HepG2 (cell line): ENCODE results near the gene MTCP1. TPM values are rescaled to one million over a fixed set of nuclear protein-coding genes. Genes with fewer than 3 reads are reported as not detected.

ENCODE experiments used
- ATAC-seq: fragments of 200-7000 bp; cut with Tn5 transposase; 3 replicates; pipeline ENCODE4 v1.9.1; 2020; ENCODE audit warnings: mild to moderate bottlenecking, moderate library complexity
- BruUV-seq: library from RNA; stranded (reverse); fragments of 400-500 nt; replicated peaks from 2 replicates; lab custom pipeline; 2021; lab: Mats Ljungman, UMichigan
- CTCF ChIA-PET: fragments of 300-600 bp; formaldehyde crosslinking; extraction: SDS; loops from one replicate; lab custom pipeline; 2021; ENCODE audit warnings: low total read pairs, inconsistent platforms, low intra/inter-chr PET ratio; lab: Yijun Ruan, JAX
- POLR2A ChIA-PET: fragments of 350-600 bp; sonication (Branson Sonifier 250); formaldehyde crosslinking; loops from one replicate; lab custom pipeline; 2020; ENCODE audit warnings: antibody characterized with exemption, inconsistent platforms; lab: Yijun Ruan, JAX
- DNase-seq: peaks from one replicate; pipeline ENCODE4 v3.0.0-alpha.2; 2015; ENCODE audit warnings: low spot score
- FAIRE-seq: peaks from 3 replicates; lab custom pipeline; 2011; peaks lifted over from hg19 to GRCh38; lab: Jason Lieb, UNC
- H2AFZ ChIP-seq: one replicate; pipeline ENCODE4 v1.6.1; 2011; ENCODE audit warnings: low read length, inconsistent platforms
- H3K27ac ChIP-seq: fragments of 300-600 bp; 3 replicates; pipeline ENCODE4 v1.8.0; 2011; ENCODE audit warnings: mixed run types, mild to moderate bottlenecking, mixed read lengths, low read length, inconsistent platforms; ENCODE audit not compliant: insufficient read depth; ENCODE audit errors: extremely low read length
- H3K27me3 ChIP-seq, 2 experiments: fragments of 200-600 bp in 1 of 2; 2 replicates in 1 of 2; 3 replicates in 1 of 2; pipeline versions ENCODE4 v1.6.0 to v1.8.0; 2011; ENCODE audit warnings: low read length in 2 of 2, mild to moderate bottlenecking in 2 of 2, moderate library complexity in 2 of 2, inconsistent platforms in 1 of 2; ENCODE audit not compliant: insufficient read depth in 2 of 2, control insufficient read depth in 1 of 2
- H3K36me3 ChIP-seq, 2 experiments: fragments of 200-600 bp in 1 of 2; replicated peaks in 1 of 2; 2 replicates in 1 of 2; 3 replicates in 1 of 2; pipeline versions ENCODE4 v1.5.1 to v1.8.0; 2011; ENCODE audit warnings: low read length in 2 of 2, inconsistent platforms in 1 of 2; ENCODE audit not compliant: insufficient read depth in 2 of 2, control insufficient read depth in 1 of 2
- H3K4me1 ChIP-seq: 2 replicates; pipeline ENCODE4 v1.5.1; 2012; ENCODE audit warnings: low read length, inconsistent platforms; ENCODE audit not compliant: insufficient read depth
- H3K4me2 ChIP-seq: 2 replicates; pipeline ENCODE4 v1.6.0; 2011; ENCODE audit warnings: low read depth, low read length, inconsistent platforms
- H3K4me3 ChIP-seq, 3 experiments: fragments of 200-600 bp in 1 of 3; sonication (generic), shearing (Covaris generic) in 1 of 3; replicated peaks in 1 of 3; 2 replicates each; pipeline ENCODE4 v1.5.1; 2011 to 2016; ENCODE audit warnings: low read length in 3 of 3, inconsistent platforms in 2 of 3, low read depth in 2 of 3, mild to moderate bottlenecking in 2 of 3, control low read depth in 1 of 3, mixed read lengths in 1 of 3; ENCODE audit not compliant: insufficient read depth in 1 of 3
- H3K79me2 ChIP-seq: one replicate; pipeline ENCODE4 v1.6.1; 2011; ENCODE audit warnings: low read length, inconsistent platforms; ENCODE audit not compliant: insufficient read depth
- H3K9ac ChIP-seq: 2 replicates; pipeline ENCODE4 v1.6.0; 2011; ENCODE audit warnings: mild to moderate bottlenecking, low read depth, low read length, inconsistent platforms; ENCODE audit not compliant: insufficient read depth
- H3K9me3 ChIP-seq: 2 replicates; pipeline ENCODE4 v1.5.1; 2012; ENCODE audit warnings: mild to moderate bottlenecking, low read length
- H4K20me1 ChIP-seq: 2 replicates; pipeline ENCODE4 v1.6.0; 2011; ENCODE audit warnings: inconsistent platforms, mild to moderate bottlenecking, low read length, moderate library complexity; ENCODE audit not compliant: insufficient read depth
- ATRX ChIP-seq: sonication (generic); formaldehyde crosslinking; IDR thresholded peaks from 2 replicates; pipeline ENCODE4 v1.4.0; 2020; ENCODE audit warnings: missing genetic modification reagents, borderline replicate concordance
- FOXM1 ChIP-seq: sonication (generic); formaldehyde crosslinking; IDR thresholded peaks from 2 replicates; pipeline ENCODE4 v1.5.0; 2020; ENCODE audit warnings: missing genetic modification reagents
- HOXA3 ChIP-seq: sonication (generic); formaldehyde crosslinking; IDR thresholded peaks from 2 replicates; pipeline ENCODE4 v1.5.0; 2020; ENCODE audit warnings: missing genetic modification reagents
- KLF15 ChIP-seq: sonication (generic); formaldehyde crosslinking; IDR thresholded peaks from 2 replicates; pipeline ENCODE4 v1.8.1; 2023; ENCODE audit warnings: borderline replicate concordance, mild to moderate bottlenecking, inconsistent platforms, missing genetic modification reagents, mixed read lengths
- YEATS4 ChIP-seq: sonication (generic); formaldehyde crosslinking; IDR thresholded peaks from 2 replicates; pipeline ENCODE4 v1.4.0; 2020; ENCODE audit warnings: missing genetic modification reagents, borderline replicate concordance
- ZNF282 ChIP-seq: fragments of 450-650 bp; IDR thresholded peaks from 2 replicates; pipeline ENCODE4 v1.6.1; 2018; ENCODE audit not compliant: partially characterized antibody
- WGBS: methylation state at CpG from one replicate; pipeline ENCODE4 v1.1.6; 2017; ENCODE audit warnings: low lambda C conversion rate; 5-methylcytosine and 5-hydroxymethylcytosine counted together
- in situ Hi-C: cut with HindIII; loops from 2 replicates; pipeline ENCODE4 v1.10.0; 2017; ENCODE audit warnings: low pct_unique_long_range_greater_than_20kb; ENCODE audit not compliant: extremely low pct_ligation_motif_present
- intact Hi-C: fragments of 100-400 bp; cut with micrococcal nuclease; formaldehyde crosslinking; loops from one replicate; pipeline ENCODE4 v1.10.0; 2022; ENCODE audit not compliant: unreplicated experiment
- polyA plus RNA-seq, 8 experiments: library from polyadenylated mRNA; depleted of rRNA in 3 of 8; stranded (reverse) in 7 of 8; unstranded in 1 of 8; fragments of >200 nt; fragmentation: Illumina TruSeq in 4 of 8; extraction: Trizol in 4 of 8; gene quantifications; 2 replicates each; pipeline versions ENCODE4 v1.2.1 to v1.2.3, GENCODE V29; 2011 to 2016; ENCODE audit warnings: low read depth in 4 of 8, missing spikeins in 1 of 8, mixed read lengths in 1 of 8; ENCODE audit not compliant: insufficient read depth in 1 of 8
- total RNA-seq, 5 experiments: library from RNA; depleted of rRNA; stranded (reverse); fragments of >200 nt; fragmentation: Illumina TruSeq; extraction: Trizol; gene quantifications; 2 replicates each; pipeline ENCODE4 v1.2.3, GENCODE V29; 2016; ENCODE audit warnings: low read depth in 1 of 5
- TF ChIP-seq, protein P1 (sequence below): sonication (generic); formaldehyde crosslinking; IDR thresholded peaks from 2 replicates; pipeline ENCODE4 v1.8.0; 2022; ENCODE audit warnings: mild to moderate bottlenecking, missing genetic modification reagents, borderline replicate concordance
- TF ChIP-seq, protein P2 (sequence below): sonication (generic); formaldehyde crosslinking; IDR thresholded peaks from 2 replicates; pipeline ENCODE4 v1.4.0; 2020; ENCODE audit warnings: mild to moderate bottlenecking, missing genetic modification reagents, borderline replicate concordance
- TF ChIP-seq, protein P3 (sequence below): IDR thresholded peaks from 2 replicates; pipeline ENCODE4 v1.6.1; 2016; ENCODE audit warnings: missing compliant biosample characterization, missing genetic modification reagents, borderline replicate concordance

Gene MTCP1
- total and polyA plus RNA-seq, 2 of the 13 experiments (the other 11 are each of a cell fraction or from before 2014, with no cell fraction given): 5.1 to 18.9 TPM

DNA sequence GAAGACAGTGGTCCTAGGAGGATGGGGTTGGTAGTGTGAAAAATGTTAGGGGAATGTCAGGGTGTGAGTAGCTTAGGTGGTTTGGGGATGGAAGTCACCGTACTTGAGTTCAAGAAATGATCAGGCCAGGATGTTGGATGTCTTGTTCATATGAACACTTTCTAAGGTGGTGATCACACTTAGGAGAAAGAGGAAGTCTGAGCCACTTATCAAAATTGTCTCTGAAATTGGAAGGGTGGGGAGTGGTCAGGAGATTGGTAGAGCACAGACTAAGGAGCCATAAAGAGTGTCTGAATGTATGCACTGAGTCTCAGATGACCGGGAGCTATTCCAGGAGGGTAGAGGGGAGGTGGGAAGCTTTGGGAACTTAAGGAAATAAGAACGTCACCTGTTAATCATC lies 17.3 kb downstream of the MTCP1 start:
- Histone ChIP-seq H3K9ac (no peak overlapping the region), H2AFZ (no peak overlapping the region), H3K4me1 (peaks cover 12% of the 10 kb centered on the region), H3K9me3 (no peaks in the 10 kb centered on the region), H3K27ac (no peak overlapping the region), H4K20me1 (no peaks in the 10 kb centered on the region), H3K79me2 (no peaks in the 10 kb centered on the region), H3K27me3 (no peaks in the 10 kb centered on the region), H3K4me3 (no peak overlapping the region), H3K4me2 (no peak overlapping the region), H3K36me3 (peaks cover 2 to 3% of the 10 kb centered on the region in 2 experiments; a peak in 3 of 5 replicates)
- ChIA-PET CTCF (no interaction called here), POLR2A (no interaction called here)
- FAIRE-seq (no peak), DNase-seq (no peak), ATAC-seq (no peak)
- in situ Hi-C loops (loop anchor here (10.0 kb wide), 1 partner anchor 69 kb away; no protein-coding TSS in a partner anchor), intact Hi-C loops (no loop called here)
- 100% methylated on average over 3 of the region's 3 CpGs for WGBS
- TF ChIP-seq ATRX (CRISPR knock-in tag) (no peak), YEATS4 (no peak), KLF15 (CRISPR knock-in tag) (no peak), HOXA3 (CRISPR knock-in tag) (no peak), ZNF282 (no peak), FOXM1 (CRISPR knock-in tag) (no peak)
- TF ChIP-seq, protein P1, sequence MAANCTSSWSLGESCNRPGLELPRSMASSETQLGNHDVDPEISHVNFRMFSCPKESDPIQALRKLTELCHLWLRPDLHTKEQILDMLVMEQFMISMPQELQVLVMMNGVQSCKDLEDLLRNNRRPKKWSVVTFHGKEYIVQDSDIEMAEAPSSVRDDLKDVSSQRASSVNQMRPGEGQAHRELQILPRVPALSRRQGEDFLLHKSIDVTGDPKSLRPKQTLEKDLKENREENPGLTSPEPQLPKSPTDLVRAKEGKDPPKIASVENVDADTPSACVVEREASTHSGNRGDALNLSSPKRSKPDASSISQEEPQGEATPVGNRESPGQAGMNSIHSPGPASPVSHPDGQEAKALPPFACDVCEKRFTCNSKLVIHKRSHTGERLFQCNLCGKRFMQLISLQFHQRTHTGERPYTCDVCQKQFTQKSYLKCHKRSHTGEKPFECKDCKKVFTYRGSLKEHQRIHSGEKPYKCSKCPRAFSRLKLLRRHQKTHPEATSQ: no peak
- TF ChIP-seq, protein P2, sequence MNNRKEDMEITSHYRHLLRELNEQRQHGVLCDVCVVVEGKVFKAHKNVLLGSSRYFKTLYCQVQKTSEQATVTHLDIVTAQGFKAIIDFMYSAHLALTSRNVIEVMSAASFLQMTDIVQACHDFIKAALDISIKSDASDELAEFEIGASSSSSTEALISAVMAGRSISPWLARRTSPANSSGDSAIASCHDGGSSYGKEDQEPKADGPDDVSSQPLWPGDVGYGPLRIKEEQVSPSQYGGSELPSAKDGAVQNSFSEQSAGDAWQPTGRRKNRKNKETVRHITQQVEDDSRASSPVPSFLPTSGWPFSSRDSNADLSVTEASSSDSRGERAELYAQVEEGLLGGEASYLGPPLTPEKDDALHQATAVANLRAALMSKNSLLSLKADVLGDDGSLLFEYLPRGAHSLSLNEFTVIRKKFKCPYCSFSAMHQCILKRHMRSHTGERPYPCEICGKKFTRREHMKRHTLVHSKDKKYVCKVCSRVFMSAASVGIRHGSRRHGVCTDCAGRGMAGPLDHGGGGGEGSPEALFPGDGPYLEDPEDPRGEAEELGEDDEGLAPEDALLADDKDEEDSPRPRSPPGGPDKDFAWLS (CRISPR knock-in tag): no peak
- TF ChIP-seq, protein P3, sequence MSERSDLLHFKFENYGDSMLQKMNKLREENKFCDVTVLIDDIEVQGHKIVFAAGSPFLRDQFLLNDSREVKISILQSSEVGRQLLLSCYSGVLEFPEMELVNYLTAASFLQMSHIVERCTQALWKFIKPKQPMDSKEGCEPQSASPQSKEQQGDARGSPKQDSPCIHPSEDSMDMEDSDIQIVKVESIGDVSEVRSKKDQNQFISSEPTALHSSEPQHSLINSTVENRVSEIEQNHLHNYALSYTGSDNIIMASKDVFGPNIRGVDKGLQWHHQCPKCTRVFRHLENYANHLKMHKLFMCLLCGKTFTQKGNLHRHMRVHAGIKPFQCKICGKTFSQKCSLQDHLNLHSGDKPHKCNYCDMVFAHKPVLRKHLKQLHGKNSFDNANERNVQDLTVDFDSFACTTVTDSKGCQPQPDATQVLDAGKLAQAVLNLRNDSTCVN (CRISPR knock-in tag): no peak
- BruUV-seq: no TSS peak
